LNCAP (cell line): ENCODE data around the gene PHETA2.

Source experiments
- CTCF ChIP-seq: fragments of 450-650 bp; IDR thresholded peaks from 2 replicates; pipeline ENCODE4 v1.5.1; 2017; ENCODE audit warnings: mild to moderate bottlenecking

The PHETA2 gene

GRCh38 chr22:42065438-42066125, 8.5 kb upstream of the PHETA2 start:
- no peak for TF ChIP-seq CTCF

GRCh38 chr22:42066126-42066761, 7.8 kb upstream of the PHETA2 start:
- no peak for TF ChIP-seq CTCF

- TF ChIP-seq CTCF = no peak
Measured at GRCh38 chr22:42066937-42067336, 7.1 kb upstream of the PHETA2 start.

- TF ChIP-seq CTCF = no peak
Measured at GRCh38 chr22:42067671-42068251, 6.3 kb upstream of the PHETA2 start.

- TF ChIP-seq CTCF = no peak
Measured at GRCh38 chr22:42068291-42068690, 5.8 kb upstream of the PHETA2 start.

GRCh38 chr22:42069801-42070516, 4.1 kb upstream of the PHETA2 start:
- TF ChIP-seq CTCF = no peak

- no peak for TF ChIP-seq CTCF
Measured at GRCh38 chr22:42070517-42071422, 3.3 kb upstream of the PHETA2 start, which contains the start of gene NAGA. Gene NAGA (minus strand): TSS chr22:42070812. CDS start chr22:42070297, 515 bp downstream.
